Tibial artery (tissue), 4 donors: ENCODE results near the gene CHIC2.
A peak's percentile ranks its signal among the peaks of the same experiment; 100 is the strongest.

ENCODE experiments used
- DNase-seq, 2 donors: peaks; one replicate each; pipeline ENCODE4 v3.0.0-alpha.2; 2019
- H3K27ac ChIP-seq, 2 donors: fragments of 200-600 bp; sonication (generic) in 1 of 2; 1 replicate in 1 of 2; 2 replicates in 1 of 2; pipeline ENCODE4 v1.5.1; 2018 to 2019; ENCODE audit warnings: mild to moderate bottlenecking in 1 of 2
- H3K27me3 ChIP-seq, 2 donors: fragments of 200-600 bp; sonication (generic) in 1 of 2; one replicate each; pipeline versions ENCODE4 v1.5.1 to v1.6.0; 2016 to 2019
- H3K36me3 ChIP-seq, 3 donors: fragments of 200-600 bp; sonication (generic) in 2 of 3; one replicate each; pipeline ENCODE4 v1.5.1; 2016 to 2019; ENCODE audit warnings: mild to moderate bottlenecking in 2 of 3
- H3K4me1 ChIP-seq, 4 donors: fragments of 200-600 bp; sonication (generic) in 2 of 4; 1 replicate in 3 of 4; 2 replicates in 1 of 4; pipeline ENCODE4 v1.5.1; 2016 to 2019
- H3K4me3 ChIP-seq, 2 donors: fragments of 200-600 bp; sonication (generic) in 1 of 2; 1 replicate in 1 of 2; 2 replicates in 1 of 2; pipeline ENCODE4 v1.5.1; 2018 to 2019; ENCODE audit warnings: mild to moderate bottlenecking in 2 of 2
- H3K9me3 ChIP-seq, 3 donors: fragments of 200-600 bp; sonication (generic) in 1 of 3; one replicate each; pipeline ENCODE4 v1.5.1; 2016 to 2019
- CTCF ChIP-seq, 2 experiments: fragments of 200-600 bp in 1 of 2; fragments of 450-650 bp in 1 of 2; IDR thresholded peaks; one replicate each; pipeline ENCODE4 v1.5.1; 2017 to 2019; ENCODE audit warnings: antibody characterized with exemption in 2 of 2, mild to moderate bottlenecking in 1 of 2, moderate library complexity in 1 of 2
- intact Hi-C: fragments of 100-400 bp; cut with DNase I; formaldehyde crosslinking; loops from one replicate; pipeline ENCODE4 v1.15.0; 2023; ENCODE audit warnings: low total_unique reads

CHIC2 gene

GRCh38 chr4:54091637-54092404, 27.4 kb upstream of the CHIC2 start:
- H3K4me3 ChIP-seq = peak overlapping the region; percentile 50 to 56
- TF ChIP-seq CTCF (IDR thresholded peaks at IDR 0.05) = no peak
- peaks cover 0 to 20% (median 15%) of the 10 kb centered on the region in 4 donors for H3K4me1 ChIP-seq
- no peaks in the 10 kb centered on the region for H3K9me3 ChIP-seq
- H3K27ac ChIP-seq = peak overlapping the region; percentile 1 to 45
- no peaks in the 10 kb centered on the region for H3K36me3 ChIP-seq
- peaks cover 0 to 28% of the 10 kb centered on the region in 2 donors for H3K27me3 ChIP-seq
- DNase-seq = peak; percentile 80 to 87
- intact Hi-C loops = no loop called here

GRCh38 chr4:54090804-54091623, 26.6 kb upstream of the CHIC2 start:
- no peak for TF ChIP-seq CTCF (IDR thresholded peaks at IDR 0.05)
- intact Hi-C loops = no loop called here
- H3K9me3 ChIP-seq = no peaks in the 10 kb centered on the region
- peak overlapping the region in 1 of 2 donors; percentile 45 for H3K27ac ChIP-seq
- H3K27me3 ChIP-seq = peaks cover 0 to 20% of the 10 kb centered on the region in 2 donors
- peaks cover 0 to 20% (median 15%) of the 10 kb centered on the region in 4 donors for H3K4me1 ChIP-seq
- peak overlapping the region; percentile 50 to 56 for H3K4me3 ChIP-seq
- no peaks in the 10 kb centered on the region for H3K36me3 ChIP-seq
- DNase-seq = peak in 1 of 2 donors; percentile 75

GRCh38 chr4:54090404-54090803, 26.0 kb upstream of the CHIC2 start:
- no peak for DNase-seq
- H3K9me3 ChIP-seq = no peaks in the 10 kb centered on the region
- H3K27ac ChIP-seq = no peak overlapping the region
- peaks cover 0 to 18% of the 10 kb centered on the region in 2 donors for H3K27me3 ChIP-seq
- H3K4me1 ChIP-seq = peaks cover 0 to 20% (median 15%) of the 10 kb centered on the region in 4 donors
- intact Hi-C loops = no loop called here
- H3K36me3 ChIP-seq = no peaks in the 10 kb centered on the region
- TF ChIP-seq CTCF (IDR thresholded peaks at IDR 0.05) = no peak
- H3K4me3 ChIP-seq = no peak overlapping the region

- no peak overlapping the region for H3K4me3 ChIP-seq
- H3K27ac ChIP-seq = no peak overlapping the region
- DNase-seq = no peak
- no peaks in the 10 kb centered on the region for H3K9me3 ChIP-seq
- no peaks in the 10 kb centered on the region for H3K36me3 ChIP-seq
- peaks cover 0 to 13% of the 10 kb centered on the region in 2 donors for H3K27me3 ChIP-seq
- intact Hi-C loops = no loop called here
- H3K4me1 ChIP-seq = peaks cover 0 to 20% (median 15%) of the 10 kb centered on the region in 4 donors
- no peak for TF ChIP-seq CTCF (IDR thresholded peaks at IDR 0.05)
Measured at GRCh38 chr4:54089875-54090274, 25.5 kb upstream of the CHIC2 start.

- intact Hi-C loops = no loop called here
- Histone ChIP-seq H3K27me3 (no peaks in the 10 kb centered on the region), H3K27ac (no peak overlapping the region), H3K36me3 (no peaks in the 10 kb centered on the region), H3K9me3 (no peaks in the 10 kb centered on the region), H3K4me3 (no peak overlapping the region), H3K4me1 (peaks cover 0 to 11% (median 5%) of the 10 kb centered on the region in 4 donors)
- no peak for TF ChIP-seq CTCF (IDR thresholded peaks at IDR 0.05)
- peak in 1 of 2 donors; percentile 86 for DNase-seq
Measured at GRCh38 chr4:54085284-54085683, 20.9 kb upstream of the CHIC2 start.
